Activated CD4-positive, alpha-beta T cell treated with anti-CD3 and anti-CD28 coated beads for 1 hour (primary cell): ENCODE measurements around the gene ANXA7.
"Not testable (repeated sequence)": the region's sequence is repeated elsewhere in the genome, so short reads cannot be mapped to it uniquely, and the experiment has no call there.

Source experiments
- DNase-seq: peaks from one replicate; pipeline ENCODE4 v3.0.0-alpha.2; 2020

ANXA7 gene

GRCh38 chr10:73332379-73332778 lies 81.5 kb downstream of the ANXA7 start:
- no peak for DNase-seq

GRCh38 chr10:73328523-73328922 lies 85.3 kb downstream of the ANXA7 start:
- DNase-seq: not testable (repeated sequence)

- DNase-seq: not testable (repeated sequence)
Measured at GRCh38 chr10:73325290-73325689, 88.6 kb downstream of the ANXA7 start.
